ENCODE data around the gene SLC36A3. TPM values are rescaled to one million over a fixed set of nuclear protein-coding genes. Genes with fewer than 3 reads are reported as not detected.
"Not testable (repeated sequence)": the region's sequence is repeated elsewhere in the genome, so short reads cannot be mapped to it uniquely, and the experiment has no call there.

SLC36A3 gene
- total RNA-seq, 2 donors from 2014 or later = 0.28 TPM; not detected in 1

DNA sequence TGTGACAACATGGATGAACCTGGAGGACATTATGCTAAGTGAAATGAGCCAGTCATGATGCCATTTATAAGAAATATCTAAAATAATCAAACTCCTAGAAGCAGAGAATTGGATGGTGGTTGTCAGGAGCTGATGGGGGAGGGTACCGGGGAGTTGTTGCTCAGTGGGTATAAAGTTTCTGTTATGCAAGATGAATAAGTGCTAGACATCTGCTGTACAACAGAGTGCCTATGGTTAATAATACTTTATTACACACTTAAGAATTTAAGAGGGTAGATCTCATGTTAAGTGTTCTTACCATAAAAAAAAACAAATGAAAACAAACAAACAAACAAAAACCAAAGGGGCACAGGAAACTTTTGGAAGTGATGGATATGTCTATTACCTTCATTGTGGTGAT lies 66.7 kb downstream of the SLC36A3 start:
- TF ChIP-seq, protein P1, sequence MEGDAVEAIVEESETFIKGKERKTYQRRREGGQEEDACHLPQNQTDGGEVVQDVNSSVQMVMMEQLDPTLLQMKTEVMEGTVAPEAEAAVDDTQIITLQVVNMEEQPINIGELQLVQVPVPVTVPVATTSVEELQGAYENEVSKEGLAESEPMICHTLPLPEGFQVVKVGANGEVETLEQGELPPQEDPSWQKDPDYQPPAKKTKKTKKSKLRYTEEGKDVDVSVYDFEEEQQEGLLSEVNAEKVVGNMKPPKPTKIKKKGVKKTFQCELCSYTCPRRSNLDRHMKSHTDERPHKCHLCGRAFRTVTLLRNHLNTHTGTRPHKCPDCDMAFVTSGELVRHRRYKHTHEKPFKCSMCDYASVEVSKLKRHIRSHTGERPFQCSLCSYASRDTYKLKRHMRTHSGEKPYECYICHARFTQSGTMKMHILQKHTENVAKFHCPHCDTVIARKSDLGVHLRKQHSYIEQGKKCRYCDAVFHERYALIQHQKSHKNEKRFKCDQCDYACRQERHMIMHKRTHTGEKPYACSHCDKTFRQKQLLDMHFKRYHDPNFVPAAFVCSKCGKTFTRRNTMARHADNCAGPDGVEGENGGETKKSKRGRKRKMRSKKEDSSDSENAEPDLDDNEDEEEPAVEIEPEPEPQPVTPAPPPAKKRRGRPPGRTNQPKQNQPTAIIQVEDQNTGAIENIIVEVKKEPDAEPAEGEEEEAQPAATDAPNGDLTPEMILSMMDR (IDR thresholded peaks at IDR 0.05) = no peak
- TF ChIP-seq POLR2A (IDR thresholded peaks at IDR 0.05) (no peak), POLR2AphosphoS5 (IDR thresholded peaks at IDR 0.05) (no peak)
- no peak overlapping the region for H3K27ac ChIP-seq
- no peak overlapping the region for H3K4me3 ChIP-seq
- H3K36me3 ChIP-seq = no peaks in the 10 kb centered on the region
- no peaks in the 10 kb centered on the region for H3K9me3 ChIP-seq
- no peaks in the 10 kb centered on the region for H3K27me3 ChIP-seq (replicated peaks; ENCODE audit: insufficient read depth)
- intact Hi-C loops (cut with DNase I) = loop anchor here (5.0 to 10.0 kb wide), 2 partner anchors 110 to 172 kb away; no protein-coding TSS in a partner anchor
- DNase-seq (ENCODE audit: low spot score) = no peak
- peaks cover 4% of the 10 kb centered on the region for H3K4me1 ChIP-seq (replicated peaks)
- WGBS = 76% methylated on average over 1 of the region's 1 CpG

DNA sequence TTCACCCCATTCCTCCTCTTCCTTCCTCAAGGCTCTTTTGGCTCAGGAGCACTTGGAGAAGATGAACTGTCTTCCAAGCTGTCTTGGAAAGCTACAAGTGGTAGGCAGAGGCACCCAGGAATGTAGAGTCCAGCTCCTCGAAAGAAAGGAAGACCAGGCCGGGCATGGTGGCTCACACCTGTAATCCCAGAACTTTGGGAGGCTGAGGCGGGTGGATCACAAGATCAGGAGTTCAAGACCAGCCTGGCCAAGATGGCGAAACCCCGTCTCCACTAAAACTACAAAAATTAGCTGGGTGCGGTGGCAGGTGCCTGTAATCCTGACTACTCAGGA lies 68.4 kb downstream of the SLC36A3 start:
- H3K27me3 ChIP-seq (replicated peaks; ENCODE audit: insufficient read depth); H3K4me1 ChIP-seq (replicated peaks); H3K9me3 ChIP-seq; H3K36me3 ChIP-seq; DNase-seq (ENCODE audit: low spot score); H3K4me3 ChIP-seq: not testable (repeated sequence)
- H3K27ac ChIP-seq = peak overlapping the region in 1 of 2 donors; percentile 21
- intact Hi-C loops (cut with DNase I) = loop anchor here (5.0 to 10.0 kb wide), 2 partner anchors 108 to 170 kb away; no protein-coding TSS in a partner anchor
- 93% methylated on average over 6 of the region's 6 CpGs for WGBS

DNA sequence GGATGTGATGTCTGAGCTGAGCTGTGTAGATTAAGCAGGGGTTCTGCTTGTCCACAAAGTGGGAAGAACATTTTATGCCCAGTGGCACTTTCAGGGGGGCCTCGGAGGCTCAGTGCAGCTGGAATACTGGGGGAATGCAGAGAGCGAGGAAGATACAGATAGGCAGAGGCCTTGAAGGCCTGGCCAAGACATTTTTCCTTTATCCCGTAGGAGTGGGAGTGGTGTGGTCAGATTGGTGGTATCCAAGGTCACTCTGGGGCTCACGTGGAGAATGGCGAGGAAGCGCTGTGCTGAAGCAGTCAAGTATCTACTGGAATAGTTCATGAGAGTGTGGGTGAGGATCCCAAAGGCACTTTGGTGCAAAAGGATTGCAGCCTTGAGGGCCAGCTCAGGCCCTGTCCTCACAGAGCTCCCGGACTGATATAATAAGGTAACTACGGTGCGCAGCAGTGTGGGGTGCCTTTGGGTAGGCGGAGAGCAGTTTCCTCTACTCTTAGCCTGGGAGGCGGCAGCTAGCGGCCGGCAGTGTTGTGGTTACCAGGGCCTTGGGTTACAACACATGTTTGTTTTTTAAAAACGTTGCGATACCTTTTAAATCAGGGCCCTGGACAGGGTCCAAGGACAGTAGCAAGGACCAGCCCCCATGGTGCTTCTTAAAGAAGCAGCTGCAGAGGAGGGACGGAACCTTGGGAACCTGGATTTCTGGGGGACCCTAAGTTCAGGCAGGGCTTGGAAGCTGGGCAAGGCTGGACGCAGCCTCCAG lies 68.9 kb downstream of the SLC36A3 start:
- no peaks in the 10 kb centered on the region for H3K9me3 ChIP-seq

DNA sequence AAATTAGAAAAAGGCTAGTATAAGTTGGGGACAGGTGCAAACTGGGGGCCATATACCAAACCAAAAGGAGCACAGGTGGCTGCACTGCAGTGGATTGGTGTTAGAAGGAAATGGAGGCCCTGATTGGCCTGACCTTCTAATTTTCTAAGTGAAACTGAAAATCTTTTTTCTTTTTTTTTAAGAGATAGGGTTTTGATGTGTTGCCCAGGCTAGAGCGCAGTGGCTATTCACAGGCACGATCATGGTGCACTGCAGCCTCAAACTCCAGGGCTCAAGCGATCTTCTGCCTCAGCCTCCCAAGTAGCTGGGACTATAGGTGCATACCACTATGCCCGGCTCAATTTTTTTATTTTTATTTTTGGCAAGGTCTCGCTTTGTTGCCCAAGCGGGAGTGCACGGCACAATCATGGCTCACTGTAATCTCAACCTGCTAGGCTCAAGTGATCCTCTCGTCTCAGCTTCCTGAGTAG lies 69.9 kb downstream of the SLC36A3 start:
- Histone ChIP-seq H3K27me3 (replicated peaks; ENCODE audit: insufficient read depth) (no peaks in the 10 kb centered on the region), H3K36me3 (no peaks in the 10 kb centered on the region), H3K9me3 (no peaks in the 10 kb centered on the region), H3K4me3 (no peak overlapping the region), H3K4me1 (replicated peaks) (peaks cover 4% of the 10 kb centered on the region), H3K27ac (no peak overlapping the region)
- TF ChIP-seq, protein P1 (IDR thresholded peaks at IDR 0.05) = no peak
- TF ChIP-seq POLR2AphosphoS5 (IDR thresholded peaks at IDR 0.05) (no peak), POLR2A (IDR thresholded peaks at IDR 0.05) (no peak)
- intact Hi-C loops (cut with DNase I) = loop anchor here (10.0 kb wide), 1 partner anchor 169 kb away; no protein-coding TSS in a partner anchor
- WGBS = 93% methylated on average over 8 of the region's 8 CpGs
- DNase-seq (ENCODE audit: low spot score) = no peak

More for the DNA sequence above, 68.9 kb downstream of the SLC36A3 start:
- H3K36me3 ChIP-seq = no peaks in the 10 kb centered on the region
- peak; percentile 50 for DNase-seq (ENCODE audit: low spot score)
- WGBS = 39% methylated on average over 14 of the region's 17 CpGs
- H3K27me3 ChIP-seq (replicated peaks; ENCODE audit: insufficient read depth) = no peaks in the 10 kb centered on the region
- intact Hi-C loops (cut with DNase I) = loop anchor here (5.0 to 10.0 kb wide), 2 partner anchors 107 to 170 kb away; no protein-coding TSS in a partner anchor
- H3K4me1 ChIP-seq (replicated peaks) = peaks cover 4% of the 10 kb centered on the region
- peak overlapping the region; percentile 20 to 21 for H3K27ac ChIP-seq
- no peak overlapping the region for H3K4me3 ChIP-seq
- peak; percentile 73 for TF ChIP-seq POLR2AphosphoS5 (IDR thresholded peaks at IDR 0.05)
- TF ChIP-seq, protein P1 (IDR thresholded peaks at IDR 0.05) = no peak
- no peak for TF ChIP-seq POLR2A (IDR thresholded peaks at IDR 0.05)

DNA sequence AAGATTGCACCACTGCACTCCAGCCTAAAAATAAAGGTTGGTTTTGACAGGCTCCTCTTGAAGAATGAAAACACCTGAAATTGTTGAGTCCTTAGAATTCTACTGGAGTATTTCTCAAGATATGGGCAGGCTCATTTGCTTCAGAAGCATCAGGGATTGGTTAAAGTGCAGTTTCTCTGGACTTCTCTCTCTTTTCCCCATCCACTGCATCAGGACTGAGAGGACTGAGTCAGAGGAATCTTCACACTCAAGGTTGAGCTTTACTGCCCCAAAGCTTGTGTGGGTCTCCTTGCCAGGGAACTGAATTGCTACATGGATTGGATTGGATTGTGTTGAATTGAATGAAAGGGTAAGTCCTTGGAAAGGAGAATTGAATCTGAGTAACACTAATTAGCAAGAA lies 72.2 kb downstream of the SLC36A3 start:
- H3K27ac ChIP-seq = no peak overlapping the region
- H3K9me3 ChIP-seq = no peaks in the 10 kb centered on the region
- intact Hi-C loops (cut with DNase I) = loop anchor here (10.0 kb wide), 1 partner anchor 167 kb away; no protein-coding TSS in a partner anchor
- no peaks in the 10 kb centered on the region for H3K36me3 ChIP-seq
- no peak overlapping the region for H3K4me3 ChIP-seq
- no peak for DNase-seq (ENCODE audit: low spot score)
- TF ChIP-seq, protein P1 (IDR thresholded peaks at IDR 0.05) = no peak
- H3K4me1 ChIP-seq (replicated peaks) = peaks cover 4% of the 10 kb centered on the region
- no peaks in the 10 kb centered on the region for H3K27me3 ChIP-seq (replicated peaks; ENCODE audit: insufficient read depth)
